HEK293 (cell line): ENCODE results near the gene IFI44L.

Experiments
- CTCF ChIA-PET: fragments of 350-600 bp; formaldehyde crosslinking; extraction: SDS; loops from one replicate; lab custom pipeline; 2021; ENCODE audit warnings: antibody characterized with exemption; lab: Yijun Ruan, JAX
- POLR2A ChIA-PET: fragments of 300-600 bp; formaldehyde crosslinking; extraction: SDS; loops from one replicate; lab custom pipeline; 2020; ENCODE audit warnings: antibody characterized with exemption, inconsistent platforms; lab: Yijun Ruan, JAX
- H3K27ac ChIP-seq: fragments of 200-500 bp; sonication (Bioruptor generic); 2 replicates; pipeline ENCODE4 v1.5.1; 2014; ENCODE audit warnings: low read depth, low read length, control low read depth, inconsistent platforms; ENCODE audit errors: extremely low read depth
- H3K36me3 ChIP-seq, 2 experiments: fragments of 200-500 bp in 1 of 2; sonication (Bioruptor generic) in 1 of 2; 1 replicate in 1 of 2; 2 replicates in 1 of 2; pipeline ENCODE4 v1.5.1; 2014 to 2017; ENCODE audit warnings: inconsistent platforms in 2 of 2, low read length in 2 of 2; ENCODE audit not compliant: control insufficient read depth in 2 of 2, insufficient read depth in 1 of 2
- H3K4me1 ChIP-seq: fragments of 200-500 bp; sonication (Bioruptor generic); 2 replicates; pipeline ENCODE4 v1.5.1; 2014; ENCODE audit warnings: mild to moderate bottlenecking, low read length, inconsistent platforms; ENCODE audit not compliant: control insufficient read depth, insufficient read depth
- H3K4me3 ChIP-seq: 2 replicates; pipeline ENCODE4 v1.5.1; 2011; ENCODE audit warnings: low read depth, mild to moderate bottlenecking, control low read depth, low read length, moderate library complexity
- H3K9me3 ChIP-seq: fragments of 200-500 bp; sonication (Bioruptor generic); 2 replicates; pipeline ENCODE4 v1.5.1; 2014; ENCODE audit warnings: low read depth, low read length, inconsistent platforms; ENCODE audit not compliant: control insufficient read depth, insufficient read depth
- ATF2 ChIP-seq: fragments of 450-650 bp; formaldehyde crosslinking; IDR thresholded peaks from 2 replicates; pipeline ENCODE4 v1.5.1; 2016; ENCODE audit warnings: missing biosample characterization, missing genetic modification characterization, low read depth
- GLI4 ChIP-seq: fragments of 450-650 bp; formaldehyde crosslinking; IDR thresholded peaks from 2 replicates; pipeline ENCODE4 v1.5.1; 2016; ENCODE audit warnings: missing biosample characterization, missing genetic modification characterization
- KLF16 ChIP-seq: fragments of 450-650 bp; formaldehyde crosslinking; IDR thresholded peaks from 2 replicates; pipeline ENCODE4 v1.5.1; 2017; ENCODE audit warnings: missing biosample characterization, missing genetic modification characterization
- TRIM28 ChIP-seq: IDR thresholded peaks from 2 replicates; pipeline ENCODE4 v1.6.1; 2011; ENCODE audit warnings: low read length, control low read depth, borderline replicate concordance
- YY1 ChIP-seq: fragments of 450-650 bp; formaldehyde crosslinking; IDR thresholded peaks from 2 replicates; pipeline ENCODE4 v1.5.1; 2018; ENCODE audit warnings: missing biosample characterization, missing genetic modification characterization
- ZBTB21 ChIP-seq: fragments of 450-650 bp; formaldehyde crosslinking; IDR thresholded peaks from 2 replicates; pipeline ENCODE4 v1.5.1; 2017; ENCODE audit warnings: missing biosample characterization, missing genetic modification characterization
- ZNF112 ChIP-seq: fragments of 450-650 bp; formaldehyde crosslinking; IDR thresholded peaks from 2 replicates; pipeline ENCODE4 v1.5.0; 2017; ENCODE audit warnings: missing biosample characterization, missing genetic modification characterization
- ZNF146 ChIP-seq: fragments of 450-650 bp; formaldehyde crosslinking; IDR thresholded peaks from 2 replicates; pipeline ENCODE4 v1.5.1; 2016; ENCODE audit warnings: missing biosample characterization, missing genetic modification characterization
- ZNF2 ChIP-seq: fragments of 450-650 bp; formaldehyde crosslinking; IDR thresholded peaks from 2 replicates; pipeline ENCODE4 v1.5.1; 2016; ENCODE audit warnings: missing biosample characterization, missing genetic modification characterization
- ZNF214 ChIP-seq: fragments of 450-650 bp; formaldehyde crosslinking; IDR thresholded peaks from 2 replicates; pipeline ENCODE4 v1.5.1; 2017; ENCODE audit warnings: missing biosample characterization, mild to moderate bottlenecking, missing genetic modification characterization, borderline replicate concordance
- ZNF239 ChIP-seq: fragments of 450-650 bp; formaldehyde crosslinking; IDR thresholded peaks from 2 replicates; pipeline ENCODE4 v1.5.1; 2016; ENCODE audit warnings: missing biosample characterization, missing genetic modification characterization
- ZNF24 ChIP-seq: fragments of 450-650 bp; formaldehyde crosslinking; IDR thresholded peaks from 2 replicates; pipeline ENCODE4 v1.5.1; 2016; ENCODE audit warnings: missing biosample characterization, missing genetic modification characterization
- ZNF416 ChIP-seq: fragments of 450-650 bp; formaldehyde crosslinking; IDR thresholded peaks from 2 replicates; pipeline ENCODE4 v1.5.1; 2016; ENCODE audit warnings: missing biosample characterization, missing genetic modification characterization
- ZNF433 ChIP-seq: fragments of 450-650 bp; formaldehyde crosslinking; IDR thresholded peaks from 2 replicates; pipeline ENCODE4 v1.5.1; 2016; ENCODE audit warnings: missing biosample characterization, missing genetic modification characterization, low read depth
- ZNF473 ChIP-seq: fragments of 450-650 bp; formaldehyde crosslinking; IDR thresholded peaks from 2 replicates; pipeline ENCODE4 v1.5.1; 2017; ENCODE audit warnings: missing biosample characterization, missing genetic modification characterization
- ZNF510 ChIP-seq: fragments of 450-650 bp; formaldehyde crosslinking; IDR thresholded peaks from 2 replicates; pipeline ENCODE4 v1.5.1; 2018; ENCODE audit warnings: mild to moderate bottlenecking, missing genetic modification characterization, missing biosample characterization; ENCODE audit not compliant: insufficient replicate concordance
- ZNF555 ChIP-seq: fragments of 450-650 bp; formaldehyde crosslinking; conservative IDR thresholded peaks from 2 replicates; pipeline ENCODE4 v1.5.1; 2017; ENCODE audit warnings: missing biosample characterization, mild to moderate bottlenecking, missing genetic modification characterization, inconsistent platforms
- ZNF560 ChIP-seq: fragments of 450-650 bp; formaldehyde crosslinking; IDR thresholded peaks from 2 replicates; pipeline ENCODE4 v1.5.1; 2017; ENCODE audit warnings: missing biosample characterization, missing genetic modification characterization, borderline replicate concordance
- ZNF596 ChIP-seq: fragments of 450-650 bp; IDR thresholded peaks from 2 replicates; pipeline ENCODE4 v1.5.0; 2018; ENCODE audit warnings: missing biosample characterization, mild to moderate bottlenecking, missing genetic modification characterization, moderate library complexity
- ZNF677 ChIP-seq: fragments of 450-650 bp; IDR thresholded peaks from 2 replicates; pipeline ENCODE4 v1.5.0; 2018; ENCODE audit warnings: missing biosample characterization, mild to moderate bottlenecking, missing genetic modification characterization, moderate library complexity
- ZNF791 ChIP-seq: fragments of 450-650 bp; formaldehyde crosslinking; IDR thresholded peaks from 2 replicates; pipeline ENCODE4 v1.5.1; 2016; ENCODE audit warnings: missing biosample characterization, missing genetic modification characterization
- TF ChIP-seq, protein P1 (sequence below): fragments of 450-650 bp; formaldehyde crosslinking; IDR thresholded peaks from 2 replicates; pipeline ENCODE4 v1.5.1; 2016; ENCODE audit warnings: missing biosample characterization, missing genetic modification characterization
- TF ChIP-seq, protein P2 (sequence below): fragments of 450-650 bp; formaldehyde crosslinking; IDR thresholded peaks from 2 replicates; pipeline ENCODE4 v1.5.1; 2016; ENCODE audit warnings: missing biosample characterization, missing genetic modification characterization, borderline replicate concordance
- TF ChIP-seq, protein P3 (sequence below): fragments of 450-650 bp; formaldehyde crosslinking; IDR thresholded peaks from 2 replicates; pipeline ENCODE4 v1.5.1; 2016; ENCODE audit warnings: missing biosample characterization, missing genetic modification characterization

IFI44L gene

GRCh38 chr1:78647238-78647637 is 27.0 kb downstream of the IFI44L start:
- ChIA-PET CTCF (interaction anchor here (0.6 kb wide), 1 partner anchor 724 kb away, joined by 4 read pairs; no protein-coding TSS in a partner anchor), POLR2A (no interaction called here)
- TF ChIP-seq ZNF416 (tag by site-specific recombination) = no peak
- TF ChIP-seq GLI4 = no peak
- TF ChIP-seq ZBTB21 = no peak
- TF ChIP-seq ZNF214 (tag by site-specific recombination) = no peak
- no peak for TF ChIP-seq ZNF555
- TF ChIP-seq TRIM28 = no peak
- TF ChIP-seq ZNF24 (tag by site-specific recombination) = no peak
- TF ChIP-seq ZNF473 = no peak
- TF ChIP-seq ZNF112 (tag by site-specific recombination) = no peak
- TF ChIP-seq ZNF677 = no peak
- TF ChIP-seq ZNF560 (tag by site-specific recombination) = no peak
- no peak for TF ChIP-seq ATF2 (tag by site-specific recombination)
- TF ChIP-seq ZNF2 (tag by site-specific recombination) = no peak
- TF ChIP-seq, protein P1, sequence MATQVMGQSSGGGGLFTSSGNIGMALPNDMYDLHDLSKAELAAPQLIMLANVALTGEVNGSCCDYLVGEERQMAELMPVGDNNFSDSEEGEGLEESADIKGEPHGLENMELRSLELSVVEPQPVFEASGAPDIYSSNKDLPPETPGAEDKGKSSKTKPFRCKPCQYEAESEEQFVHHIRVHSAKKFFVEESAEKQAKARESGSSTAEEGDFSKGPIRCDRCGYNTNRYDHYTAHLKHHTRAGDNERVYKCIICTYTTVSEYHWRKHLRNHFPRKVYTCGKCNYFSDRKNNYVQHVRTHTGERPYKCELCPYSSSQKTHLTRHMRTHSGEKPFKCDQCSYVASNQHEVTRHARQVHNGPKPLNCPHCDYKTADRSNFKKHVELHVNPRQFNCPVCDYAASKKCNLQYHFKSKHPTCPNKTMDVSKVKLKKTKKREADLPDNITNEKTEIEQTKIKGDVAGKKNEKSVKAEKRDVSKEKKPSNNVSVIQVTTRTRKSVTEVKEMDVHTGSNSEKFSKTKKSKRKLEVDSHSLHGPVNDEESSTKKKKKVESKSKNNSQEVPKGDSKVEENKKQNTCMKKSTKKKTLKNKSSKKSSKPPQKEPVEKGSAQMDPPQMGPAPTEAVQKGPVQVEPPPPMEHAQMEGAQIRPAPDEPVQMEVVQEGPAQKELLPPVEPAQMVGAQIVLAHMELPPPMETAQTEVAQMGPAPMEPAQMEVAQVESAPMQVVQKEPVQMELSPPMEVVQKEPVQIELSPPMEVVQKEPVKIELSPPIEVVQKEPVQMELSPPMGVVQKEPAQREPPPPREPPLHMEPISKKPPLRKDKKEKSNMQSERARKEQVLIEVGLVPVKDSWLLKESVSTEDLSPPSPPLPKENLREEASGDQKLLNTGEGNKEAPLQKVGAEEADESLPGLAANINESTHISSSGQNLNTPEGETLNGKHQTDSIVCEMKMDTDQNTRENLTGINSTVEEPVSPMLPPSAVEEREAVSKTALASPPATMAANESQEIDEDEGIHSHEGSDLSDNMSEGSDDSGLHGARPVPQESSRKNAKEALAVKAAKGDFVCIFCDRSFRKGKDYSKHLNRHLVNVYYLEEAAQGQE (tag by site-specific recombination) = no peak
- TF ChIP-seq, protein P2, sequence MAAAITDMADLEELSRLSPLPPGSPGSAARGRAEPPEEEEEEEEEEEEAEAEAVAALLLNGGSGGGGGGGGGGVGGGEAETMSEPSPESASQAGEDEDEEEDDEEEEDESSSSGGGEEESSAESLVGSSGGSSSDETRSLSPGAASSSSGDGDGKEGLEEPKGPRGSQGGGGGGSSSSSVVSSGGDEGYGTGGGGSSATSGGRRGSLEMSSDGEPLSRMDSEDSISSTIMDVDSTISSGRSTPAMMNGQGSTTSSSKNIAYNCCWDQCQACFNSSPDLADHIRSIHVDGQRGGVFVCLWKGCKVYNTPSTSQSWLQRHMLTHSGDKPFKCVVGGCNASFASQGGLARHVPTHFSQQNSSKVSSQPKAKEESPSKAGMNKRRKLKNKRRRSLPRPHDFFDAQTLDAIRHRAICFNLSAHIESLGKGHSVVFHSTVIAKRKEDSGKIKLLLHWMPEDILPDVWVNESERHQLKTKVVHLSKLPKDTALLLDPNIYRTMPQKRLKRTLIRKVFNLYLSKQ (tag by site-specific recombination) = no peak
- no peak for TF ChIP-seq ZNF596 (tag by site-specific recombination)
- TF ChIP-seq, protein P3, sequence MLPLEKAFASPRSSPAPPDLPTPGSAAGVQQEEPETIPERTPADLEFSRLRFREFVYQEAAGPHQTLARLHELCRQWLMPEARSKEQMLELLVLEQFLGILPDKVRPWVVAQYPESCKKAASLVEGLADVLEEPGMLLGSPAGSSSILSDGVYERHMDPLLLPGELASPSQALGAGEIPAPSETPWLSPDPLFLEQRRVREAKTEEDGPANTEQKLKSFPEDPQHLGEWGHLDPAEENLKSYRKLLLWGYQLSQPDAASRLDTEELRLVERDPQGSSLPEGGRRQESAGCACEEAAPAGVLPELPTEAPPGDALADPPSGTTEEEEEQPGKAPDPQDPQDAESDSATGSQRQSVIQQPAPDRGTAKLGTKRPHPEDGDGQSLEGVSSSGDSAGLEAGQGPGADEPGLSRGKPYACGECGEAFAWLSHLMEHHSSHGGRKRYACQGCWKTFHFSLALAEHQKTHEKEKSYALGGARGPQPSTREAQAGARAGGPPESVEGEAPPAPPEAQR (tag by site-specific recombination) = no peak
- no peak overlapping the region for H3K27ac ChIP-seq
- H3K36me3 ChIP-seq = no peaks in the 10 kb centered on the region
- H3K9me3 ChIP-seq = no peaks in the 10 kb centered on the region
- no peak overlapping the region for H3K4me3 ChIP-seq
- no peaks in the 10 kb centered on the region for H3K4me1 ChIP-seq

DNA sequence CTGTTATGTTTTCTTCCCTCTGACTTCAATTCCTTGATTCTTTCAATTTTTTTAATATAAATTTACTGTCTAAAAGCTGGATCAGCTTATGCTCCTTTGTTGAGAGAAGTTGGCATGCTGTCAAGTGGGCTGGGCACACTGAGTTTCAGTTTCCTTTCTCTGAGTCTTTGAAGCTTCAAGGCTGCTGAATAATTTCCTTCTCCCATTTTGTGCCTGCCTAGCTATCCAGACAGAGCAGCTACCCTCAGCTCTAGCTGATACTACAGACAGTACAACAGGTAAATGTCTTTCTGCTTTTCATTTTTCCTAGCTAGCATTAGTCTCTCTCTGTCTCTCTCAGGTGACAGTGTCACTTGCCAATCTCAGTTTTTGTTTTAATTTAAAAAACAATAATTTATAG is 29.4 kb downstream of the IFI44L start, which contains the start of gene IFI44:
TSS of gene IFI44 (plus strand) at position 204 of the 400 bp plus-strand sequence. CDS start 365 bp downstream, outside the sequence.
- H3K27ac ChIP-seq = no peak within 1 kb of the TSS
- no peaks in the 10 kb centered on the region for H3K9me3 ChIP-seq
- TF ChIP-seq ZNF239 (tag by site-specific recombination) (no peak), ZNF433 (tag by site-specific recombination) (no peak), ZNF510 (tag by site-specific recombination) (no peak), ZNF146 (no peak), YY1 (tag by site-specific recombination) (no peak), KLF16 (tag by site-specific recombination) (no peak), ZNF791 (tag by site-specific recombination) (no peak)
- TF ChIP-seq, all 188 proteins: peak for 0
- Histone ChIP-seq H3K4me3 (no peak within 1 kb of the TSS), H3K4me1 (no peaks in the 10 kb centered on the region), H3K36me3 (no peaks in the 10 kb centered on the region)
- CTCF ChIA-PET = interaction anchor here (0.5 to 1.2 kb wide), 2 partner anchors 32 to 518 kb away, joined by 5 to 6 read pairs; no protein-coding TSS in a partner anchor
- POLR2A ChIA-PET = no interaction called here
